K562 (cell line): ENCODE measurements around the gene ZSCAN29. TPM values are rescaled to one million over a fixed set of nuclear protein-coding genes. Genes with fewer than 3 reads are reported as not detected.

Experiments used
- ATAC-seq: fragments of 200-7000 bp; cut with Tn5 transposase; 3 replicates; pipeline ENCODE4 v1.9.1; 2020; ENCODE audit warnings: moderate library complexity
- Bru-seq: library from RNA; stranded (reverse); fragments of 400-500 nt; gene quantifications from one replicate; lab custom pipeline; 2021; lab: Mats Ljungman, UMichigan
- BruChase-seq, 2 experiments: library from RNA; stranded (reverse); fragments of 400-500 nt; gene quantifications; one replicate each; lab custom pipeline; 2021; lab: Mats Ljungman, UMichigan
- BruUV-seq: library from RNA; stranded (reverse); fragments of 400-500 nt; replicated peaks from 2 replicates; lab custom pipeline; 2021; lab: Mats Ljungman, UMichigan
- CTCF ChIA-PET: fragments of 300-600 bp; formaldehyde crosslinking; extraction: SDS; loops from one replicate; lab custom pipeline; 2021; ENCODE audit warnings: low intra/inter-chr PET ratio; lab: Yijun Ruan, JAX
- POLR2A ChIA-PET: fragments of 300-600, 350-650 bp; sonication (Branson Sonifier 250); formaldehyde crosslinking; extraction: SDS; loops from one replicate; lab custom pipeline; 2021; ENCODE audit warnings: antibody characterized with exemption, inconsistent platforms; lab: Yijun Ruan, JAX
- DNase-seq, 4 experiments: peaks; one replicate each; pipeline versions ENCODE4 v3.0.0 to v3.0.0-alpha.2; 2011 to 2018; ENCODE audit warnings: low spot score in 3 of 4, mixed read lengths in 3 of 4; ENCODE audit errors: extremely low read depth in 1 of 4
- FAIRE-seq: peaks from 2 replicates; lab custom pipeline; 2011; peaks lifted over from hg19 to GRCh38; lab: Jason Lieb, UNC
- H2AFZ ChIP-seq: 2 replicates; pipeline ENCODE4 v1.6.0; 2011; ENCODE audit warnings: low read depth, low read length, control low read depth, inconsistent platforms
- H3K27ac ChIP-seq: fragments of 200-600 bp; 3 replicates; pipeline ENCODE4 v1.8.0; 2011; ENCODE audit warnings: low read depth, mild to moderate bottlenecking, control low read depth, inconsistent platforms, low read length, moderate library complexity, mixed read lengths; ENCODE audit errors: extremely low read depth
- H3K27me3 ChIP-seq, 2 experiments: fragments of 300-600 bp in 1 of 2; 2 replicates in 1 of 2; 3 replicates in 1 of 2; pipeline versions ENCODE4 v1.6.0 to v1.8.0; 2011; ENCODE audit warnings: inconsistent platforms in 2 of 2, low read length in 2 of 2, mild to moderate bottlenecking in 1 of 2, mixed read lengths in 1 of 2, moderate library complexity in 1 of 2; ENCODE audit not compliant: control insufficient read depth in 2 of 2, insufficient read depth in 2 of 2
- H3K36me3 ChIP-seq: fragments of 300-600 bp; 3 replicates; pipeline ENCODE4 v1.8.0; 2011; ENCODE audit warnings: mild to moderate bottlenecking, low read length, inconsistent platforms; ENCODE audit not compliant: control insufficient read depth, insufficient read depth
- H3K4me1 ChIP-seq, 2 experiments: fragments of 200-600 bp in 1 of 2; replicated peaks in 1 of 2; 2 replicates in 1 of 2; 3 replicates in 1 of 2; pipeline versions ENCODE4 v1.5.1 to v1.8.0; 2011; ENCODE audit warnings: inconsistent platforms in 2 of 2, low read length in 2 of 2, mild to moderate bottlenecking in 1 of 2, mixed read lengths in 1 of 2, moderate library complexity in 1 of 2; ENCODE audit not compliant: control insufficient read depth in 2 of 2, insufficient read depth in 2 of 2
- H3K4me2 ChIP-seq: 2 replicates; pipeline ENCODE4 v1.6.1; 2011; ENCODE audit warnings: low read length, control low read depth, inconsistent platforms, mixed read lengths; ENCODE audit not compliant: insufficient read depth
- H3K4me3 ChIP-seq: fragments of 200-600 bp; sonication (generic), shearing (Covaris generic); 2 replicates; pipeline ENCODE4 v1.5.1; 2016; ENCODE audit warnings: control low read depth, inconsistent platforms
- H3K79me2 ChIP-seq: fragments of 200-600 bp; 3 replicates; pipeline ENCODE4 v1.8.0; 2011; ENCODE audit warnings: low read length, inconsistent platforms; ENCODE audit not compliant: control insufficient read depth, insufficient read depth
- H3K9ac ChIP-seq, 2 experiments: 2 replicates each; pipeline versions ENCODE4 v1.6.0 to v1.6.1; 2011; ENCODE audit warnings: low read depth in 2 of 2, low read length in 2 of 2, control low read depth in 1 of 2, inconsistent platforms in 1 of 2, mild to moderate bottlenecking in 1 of 2, mixed read lengths in 1 of 2; ENCODE audit not compliant: insufficient read depth in 1 of 2
- H3K9me1 ChIP-seq: one replicate; pipeline ENCODE4 v1.6.0; 2011; ENCODE audit warnings: inconsistent platforms, mild to moderate bottlenecking, low read length, moderate library complexity; ENCODE audit not compliant: control insufficient read depth, insufficient read depth
- H3K9me3 ChIP-seq: replicated peaks from 2 replicates; pipeline ENCODE4 v1.5.1; 2011; ENCODE audit warnings: low read depth, low read length, inconsistent platforms; ENCODE audit not compliant: control insufficient read depth, insufficient read depth
- H4K20me1 ChIP-seq: replicated peaks from 2 replicates; pipeline ENCODE4 v1.6.1; 2011; ENCODE audit warnings: low read length, inconsistent platforms, mixed read lengths; ENCODE audit not compliant: control insufficient read depth, insufficient read depth
- CBFA2T3 ChIP-seq: fragments of 450-650 bp; IDR thresholded peaks from 2 replicates; pipeline ENCODE4 v1.6.1; 2017
- JUN ChIP-seq, 2 experiments: sonication (generic) in 1 of 2; formaldehyde crosslinking in 1 of 2; IDR thresholded peaks; 2 replicates each; pipeline versions ENCODE4 v1.6.1 to v1.8.0; 2012 to 2022; ENCODE audit warnings: borderline replicate concordance in 2 of 2, mild to moderate bottlenecking in 2 of 2, improper control_type of control experiment in 1 of 2, low read depth in 1 of 2, low read length in 1 of 2, missing genetic modification reagents in 1 of 2
- NBN ChIP-seq: fragments of 450-650 bp; IDR thresholded peaks from 2 replicates; pipeline ENCODE4 v1.6.1; 2016; ENCODE audit warnings: low read depth, mild to moderate bottlenecking
- NONO ChIP-seq, 2 experiments: fragments of 200-400 bp in 1 of 2; fragments of 450-650 bp in 1 of 2; formaldehyde crosslinking in 1 of 2; IDR thresholded peaks; 2 replicates each; pipeline ENCODE4 v1.6.1; 2017; ENCODE audit warnings: low read depth in 2 of 2, mild to moderate bottlenecking in 2 of 2, moderate library complexity in 2 of 2, low read length in 1 of 2
- NR1H2 ChIP-seq: sonication (generic); formaldehyde crosslinking; IDR thresholded peaks from 2 replicates; pipeline ENCODE4 v1.4.0; 2020; ENCODE audit warnings: mild to moderate bottlenecking, missing genetic modification reagents
- NR2F6 ChIP-seq: fragments of 450-650 bp; formaldehyde crosslinking; IDR thresholded peaks from 2 replicates; pipeline ENCODE4 v1.4.0; 2020; ENCODE audit warnings: mild to moderate bottlenecking
- POLR2H ChIP-seq: IDR thresholded peaks from 2 replicates; pipeline ENCODE4 v1.6.1; 2016; ENCODE audit warnings: missing genetic modification characterization, low read depth, mild to moderate bottlenecking, control low read depth, missing compliant biosample characterization, moderate library complexity
- SIN3A ChIP-seq, 2 experiments: fragments of 150-350 bp in 1 of 2; IDR thresholded peaks; 2 replicates each; pipeline ENCODE4 v1.6.1; 2011 to 2016; ENCODE audit warnings: borderline replicate concordance in 2 of 2, low read depth in 2 of 2, low read length in 2 of 2, mild to moderate bottlenecking in 2 of 2, moderate library complexity in 2 of 2; ENCODE audit not compliant: control insufficient read depth in 1 of 2
- SIX5 ChIP-seq, 2 experiments: IDR thresholded peaks; 2 replicates each; pipeline ENCODE4 v1.6.1; 2011; ENCODE audit warnings: low read length in 2 of 2, borderline replicate concordance in 1 of 2, low read depth in 1 of 2, mild to moderate bottlenecking in 1 of 2, moderate library complexity in 1 of 2; ENCODE audit not compliant: insufficient read depth in 1 of 2
- SMAD2 ChIP-seq: fragments of 150-350 bp; IDR thresholded peaks from 2 replicates; pipeline ENCODE4 v1.6.1; 2014; ENCODE audit warnings: low read depth, mild to moderate bottlenecking, low read length
- SRSF9 ChIP-seq: fragments of 200-400 bp; formaldehyde crosslinking; IDR thresholded peaks from 2 replicates; pipeline ENCODE4 v1.6.1; 2017; ENCODE audit warnings: low read depth, low read length, borderline replicate concordance
- TAF15 ChIP-seq: fragments of 200-400 bp; formaldehyde crosslinking; IDR thresholded peaks from 2 replicates; pipeline ENCODE4 v1.6.1; 2017; ENCODE audit warnings: mild to moderate bottlenecking, low read depth, low read length, moderate library complexity
- ZFPM2 ChIP-seq: fragments of 250-450 bp; sonication (Bioruptor Pico); IDR thresholded peaks from 2 replicates; pipeline ENCODE4 v1.5.1; 2022; ENCODE audit warnings: mild to moderate bottlenecking
- ZNF780A ChIP-seq: fragments of 250-450 bp; sonication (Bioruptor Pico); IDR thresholded peaks from 2 replicates; pipeline ENCODE4 v1.5.0; 2021; ENCODE audit warnings: mild to moderate bottlenecking
- ZNF79 ChIP-seq: fragments of 250-450 bp; sonication (Bioruptor Pico); IDR thresholded peaks from 2 replicates; pipeline ENCODE4 v1.4.0; 2020; ENCODE audit warnings: low read depth, mild to moderate bottlenecking, moderate library complexity
- WGBS: fragments of 100-300 bp; shearing (Covaris generic); methylation state at CpG from one replicate; pipeline ENCODE4 v1.1.6; 2016; ENCODE audit warnings: low coverage, mixed read lengths; ENCODE audit not compliant: insufficient coverage; ENCODE audit errors: missing lambda C conversion rate; 5-methylcytosine and 5-hydroxymethylcytosine counted together
- in situ Hi-C: fragments of 300-500 bp; cut with MboI; formaldehyde crosslinking; loops from 4 replicates; pipeline ENCODE4 v1.15.0; 2018; ENCODE audit warnings: inconsistent platforms, mixed read lengths
- intact Hi-C: fragments of 100-400 bp; cut with micrococcal nuclease; formaldehyde crosslinking; loops from 2 replicates; pipeline ENCODE4 v1.14.2; 2022
- long read RNA-seq, 3 experiments: library from polyadenylated mRNA in 2 of 3; library from RNA in 1 of 3; unstranded in 2 of 3; stranded (forward) in 1 of 3; transcript quantifications; one replicate each; pipeline ENCODE4 v2.0.0, GENCODE V29; 2019 to 2022
- polyA minus RNA-seq, 3 experiments: library from RNA; depleted of rRNA, polyadenylated mRNA; stranded (reverse); fragments of >200 nt; gene quantifications; 2 replicates each; pipeline ENCODE4 v1.2.3, GENCODE V29; 2011
- polyA plus RNA-seq, 8 experiments: library from polyadenylated mRNA; depleted of rRNA in 4 of 8; stranded (reverse) in 5 of 8; unstranded in 3 of 8; fragments of >200 nt; fragmentation: Nextera tagmentation in 2 of 8; fragmentation: Illumina TruSeq in 1 of 8; extraction: Ambion mirVana in 2 of 8; extraction: Trizol in 1 of 8; gene quantifications; 2 replicates each; pipeline versions ENCODE4 v1.2.1 to v1.2.3, GENCODE V29; 2011 to 2014; ENCODE audit warnings: inconsistent platforms in 1 of 8, missing spikeins in 1 of 8
- total RNA-seq, 7 experiments: library from RNA; depleted of rRNA in 6 of 7; stranded (reverse); fragments of >200 nt in 6 of 7; fragmentation: Illumina TruSeq in 2 of 7; extraction: Trizol in 2 of 7; gene quantifications; 2 replicates each; pipeline versions ENCODE4 v1.2.1 to v1.2.3, GENCODE V29; 2011 to 2021; ENCODE audit warnings: low replicate concordance in 1 of 7

Gene ZSCAN29
- total RNA-seq (2011; cell fraction: chromatin; rRNA removed; ENCODE audit: low replicate concordance) = 25.5 and 29.4 TPM in 2 replicates
- total RNA-seq (2011; cell fraction: nucleolus; rRNA removed) = 16.5 and 18.6 TPM in 2 replicates
- 21.4 and 23.8 TPM in 2 replicates for total RNA-seq (2011; cell fraction: nucleoplasm; rRNA removed)
- 28.6 and 30.0 TPM in 2 replicates for total RNA-seq (2014; rRNA removed)
- 20.8 and 21.6 TPM in 2 replicates for total RNA-seq (2014; rRNA removed; fragmentation: Illumina TruSeq; extraction: Trizol)
- 26.0 and 28.1 TPM in 2 replicates for total RNA-seq (2015; rRNA removed; fragmentation: Illumina TruSeq; extraction: Trizol)
- 24.4 and 28.0 TPM in 2 replicates for total RNA-seq (2021)
- 10.9 and 13.2 TPM in 2 replicates for polyA plus RNA-seq (2011; rRNA removed)
- 8.4 and 8.8 TPM in 2 replicates for polyA plus RNA-seq (2011; cell fraction: cytosol; rRNA removed)
- 14.9 and 21.4 TPM in 2 replicates for polyA plus RNA-seq (2011; cell fraction: nucleus; rRNA removed)
- polyA plus RNA-seq (2012) = 13.8 and 14.5 TPM in 2 replicates
- 16.8 and 19.0 TPM in 2 replicates for polyA plus RNA-seq (2014; fragmentation: Illumina TruSeq; extraction: Trizol)
- 1 to 10 TPM; 2.5 to 2.7 TPM for polyA plus RNA-seq (2014; fragmentation: Nextera tagmentation; extraction: Ambion mirVana)
- polyA plus RNA-seq (2014; rRNA removed) = 19.3 and 19.7 TPM in 2 replicates
- polyA minus RNA-seq (2011; rRNA and poly(A)+ RNA removed) = 15.0 and 16.3 TPM in 2 replicates
- 9.3 and 16.0 TPM in 2 replicates for polyA minus RNA-seq (2011; cell fraction: cytosol; rRNA and poly(A)+ RNA removed)
- 12.7 and 16.0 TPM in 2 replicates for polyA minus RNA-seq (2011; cell fraction: nucleus; rRNA and poly(A)+ RNA removed)
- Bru-seq, nascent RNA = percentile 80 among the genes with signal in this experiment
- percentile 87 among the genes with signal in this experiment for BruChase-seq, experiment 1, labeled RNA remaining after a 2-hour chase
- BruChase-seq, experiment 2, labeled RNA remaining after a 6-hour chase = percentile 91 among the genes with signal in this experiment
- long read RNA-seq, experiment 1, full-length matches to known transcripts = 1 of 24 reads
- long read RNA-seq, experiment 1, partial matches to known transcripts = 3 of 24 reads
- long read RNA-seq, experiment 1, other reads (novel, unspliced or antisense) = 20 of 24 reads
- long read RNA-seq, experiment 2, full-length matches to known transcripts = 2 of 10 reads
- long read RNA-seq, experiment 2, partial matches to known transcripts = 0 of 10 reads
- long read RNA-seq, experiment 2, other reads (novel, unspliced or antisense) = 8 of 10 reads
- long read RNA-seq, experiment 3, partial matches to known transcripts = 0 of 3 reads
- long read RNA-seq, experiment 3, other reads (novel, unspliced or antisense) = 3 of 3 reads

- Histone ChIP-seq H3K79me2 (peaks cover 74% of the 10 kb centered on the region), H3K4me1 (peaks cover 13 to 16% of the 10 kb centered on the region in 2 experiments; a peak in 4 of 5 replicates), H3K27me3 (no peaks in the 10 kb centered on the region), H4K20me1 (0 out of 2 replicates have a peak, but pooled peaks cover 5% of the 10 kb centered on the region), H2AFZ (peak within 1 kb of the TSS; percentile 98), H3K4me3 (peak within 1 kb of the TSS; percentile 74), H3K27ac (peak within 1 kb of the TSS; percentile 89), H3K9ac (peak within 1 kb of the TSS; percentile 83 to 98), H3K4me2 (peak within 1 kb of the TSS; percentile 93), H3K9me1 (no peaks in the 10 kb centered on the region), H3K36me3 (peaks cover 58% of the 10 kb centered on the region), H3K9me3 (no peaks in the 10 kb centered on the region)
- intact Hi-C loops (loop anchor here (1.0 to 5.0 kb wide), 2 partner anchors 41 to 141 kb away; partner anchors contain the start of gene LCMT2), in situ Hi-C loops (no loop called here)
- peak; percentile 82 for FAIRE-seq
- ATAC-seq = peak; percentile 92
- under 1% methylated on average over 52 of the region's 66 CpGs for WGBS
- BruUV-seq = TSS peak; percentile 58
- ChIA-PET CTCF (interaction anchor here (0.6 kb wide), 1 partner anchor 139 kb away, joined by 8 read pairs; no protein-coding TSS in a partner anchor), POLR2A (interaction anchor here (0.6 to 1.8 kb wide), 9 partner anchors 9 to 94 kb away, joined by 3 to 6 read pairs (median 3); no protein-coding TSS in a partner anchor)
- DNase-seq = peak; percentile 91 to 96 (median 96)
- TF ChIP-seq SRSF9 (no peak), ZNF79 (CRISPR knock-in tag) (no peak), NBN (peak; percentile 67), NONO (IDR thresholded peaks at IDR 0.05; ENCODE audit: low read depth in 2 of 2, low read length in 1 of 2) (peak in 1 of 2 experiments; percentile 71; a peak in 1 of 4 replicates), NR1H2 (CRISPR knock-in tag) (no peak), TAF15 (no peak), SIN3A (IDR thresholded peaks at IDR 0.05; ENCODE audit: borderline replicate concordance in 2 of 2, control insufficient read depth in 1 of 2, low read depth in 2 of 2, low read length in 2 of 2) (peak in 1 of 2 experiments; percentile 66; a peak in 1 of 4 replicates), SMAD2 (no peak), ZNF780A (no peak), SIX5 (IDR thresholded peaks at IDR 0.05; ENCODE audit: borderline replicate concordance in 1 of 2, insufficient read depth in 1 of 2, low read depth in 1 of 2, low read length in 2 of 2) (no peak), POLR2H (tag) (no peak), ZFPM2 (CRISPR knock-in tag) (no peak), JUN (IDR thresholded peaks at IDR 0.05; ENCODE audit: borderline replicate concordance, low read depth, low read length) (peak; percentile 53; the same call in 1 of the 2 replicates), JUN (CRISPR knock-in tag; IDR thresholded peaks at IDR 0.05; ENCODE audit: borderline replicate concordance) (no peak), NR2F6 (CRISPR knock-in tag) (no peak), CBFA2T3 (peak; percentile 20)
Observed at GRCh38 chr15:43370975-43371974, at the start of gene ZSCAN29, which contains the start of gene TUBGCP4. ZSCAN29 (minus strand) TSS chr15:43371043; CDS start chr15:43369913, 1,130 bp downstream. TUBGCP4 (plus strand) TSS chr15:43371101; CDS start chr15:43371355, 254 bp downstream.
